Stimulated activated CD4-positive, alpha-beta T cell treated with anti-CD3 and anti-CD28 coated beads, Interleukin-4, amount 100 ng/mL, for 24 hours (primary cell): ENCODE measurements around the gene BEAN1.

Experiments
- DNase-seq: peaks from one replicate; pipeline ENCODE4 v3.0.0-alpha.2; 2020

The BEAN1 gene, protein sequence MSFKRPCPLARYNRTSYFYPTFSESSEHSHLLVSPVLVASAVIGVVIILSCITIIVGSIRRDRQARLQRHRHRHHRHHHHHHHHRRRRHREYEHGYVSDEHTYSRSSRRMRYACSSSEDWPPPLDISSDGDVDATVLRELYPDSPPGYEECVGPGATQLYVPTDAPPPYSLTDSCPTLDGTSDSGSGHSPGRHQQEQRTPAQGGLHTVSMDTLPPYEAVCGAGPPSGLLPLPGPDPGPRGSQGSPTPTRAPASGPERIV

DNA sequence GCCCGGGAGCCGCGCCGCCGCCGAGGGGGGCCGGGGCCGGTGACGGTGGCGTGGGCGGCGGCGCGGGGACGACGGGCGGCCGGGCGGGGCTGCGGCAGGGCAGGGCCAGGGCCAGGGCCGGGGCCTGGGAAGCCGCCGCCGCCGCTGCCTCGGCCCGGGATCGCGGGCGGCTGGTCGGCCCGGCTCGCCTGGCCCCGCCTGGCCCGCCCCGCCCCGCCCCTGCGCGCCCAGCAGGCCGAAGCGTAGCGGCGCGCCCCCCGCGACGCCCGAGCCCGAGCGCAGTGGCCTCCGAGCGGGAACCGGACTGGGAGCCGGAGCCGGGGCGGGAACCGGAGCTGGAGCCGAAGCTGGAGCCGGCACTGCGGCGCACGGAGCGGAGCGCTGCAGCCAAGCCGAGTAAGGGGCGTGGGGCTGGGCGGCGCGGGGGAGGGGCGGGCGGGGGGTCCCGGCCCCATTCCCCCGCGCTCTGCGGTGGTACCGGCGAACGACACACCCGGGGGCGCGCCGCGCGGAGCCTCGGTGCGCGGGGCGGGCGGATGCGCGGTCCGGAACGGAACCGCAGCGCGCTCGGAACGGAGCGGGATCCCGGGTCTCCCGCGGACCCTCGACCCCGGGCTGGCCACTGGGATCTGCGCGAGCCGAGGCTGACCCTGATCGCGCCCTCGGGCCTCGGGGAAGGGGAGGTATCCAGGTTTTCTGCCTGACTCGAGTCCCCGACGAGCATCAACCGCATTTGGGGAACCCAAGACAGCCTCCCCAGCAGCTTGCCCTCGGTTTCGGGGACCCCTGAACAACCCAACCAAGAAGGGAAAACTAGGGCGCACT, at the start of gene BEAN1:
Gene BEAN1, plus strand, starts transcription at position 260 of the 825 bp plus-strand sequence. CDS start 10,382 bp downstream, outside the sequence.
- DNase-seq: no peak

DNA sequence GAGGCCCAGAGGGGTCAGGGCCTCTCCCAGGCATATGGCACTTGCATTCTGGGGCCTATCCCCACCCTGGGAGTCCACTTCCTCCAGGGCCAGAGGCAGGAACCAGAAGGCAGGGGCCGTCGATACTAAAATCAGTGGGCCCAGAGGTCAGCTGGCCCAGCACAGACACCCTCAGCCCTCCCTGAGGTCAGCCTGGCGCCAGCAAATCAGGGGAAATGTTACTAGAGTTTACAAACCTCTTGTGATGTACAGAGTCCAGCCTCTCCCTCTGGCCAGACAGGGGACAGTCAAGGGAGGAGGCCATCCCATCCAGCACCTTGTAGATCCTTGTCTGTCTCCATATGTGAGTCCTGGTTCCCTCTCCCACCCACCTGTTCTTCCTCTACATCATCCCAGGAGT, 49.8 kb upstream of the BEAN1 start:
- no peak for DNase-seq

DNA sequence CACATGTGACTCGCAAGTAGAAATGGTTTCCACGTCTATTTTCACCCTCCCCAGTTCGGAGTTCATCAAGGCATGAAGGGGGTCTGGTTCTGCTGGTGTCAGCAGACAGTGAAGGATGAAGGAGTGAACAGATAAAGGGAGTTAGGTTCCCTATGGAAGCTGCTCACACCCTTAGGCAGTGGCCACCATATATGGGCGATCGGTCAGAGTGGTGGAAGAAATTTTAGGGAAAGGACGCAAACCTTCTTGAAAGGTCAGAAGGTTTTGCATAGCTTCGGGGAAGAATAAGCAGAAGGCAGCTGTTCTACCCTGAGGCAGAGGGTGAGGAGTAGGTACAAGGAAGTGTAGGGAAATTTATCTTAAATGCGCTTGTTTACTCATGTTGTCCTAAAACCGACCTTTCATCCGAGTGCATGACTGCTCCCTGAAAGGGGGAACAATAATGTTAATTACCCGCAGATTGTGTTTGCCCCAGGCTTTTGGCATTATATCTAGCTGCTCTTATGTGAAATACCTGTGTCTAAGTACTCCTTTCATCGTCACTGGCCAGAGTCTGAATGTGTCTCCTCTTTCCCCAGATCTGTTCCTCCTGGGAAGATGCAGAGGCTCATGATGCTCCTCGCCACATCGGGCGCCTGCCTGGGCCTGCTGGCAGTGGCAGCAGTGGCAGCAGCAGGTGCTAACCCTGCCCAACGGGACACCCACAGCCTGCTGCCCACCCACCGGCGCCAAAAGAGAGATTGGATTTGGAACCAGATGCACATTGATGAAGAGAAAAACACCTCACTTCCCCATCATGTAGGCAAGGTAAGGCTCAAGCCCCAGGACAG, 48.1 kb upstream of the BEAN1 start:
- no peak for DNase-seq

DNA sequence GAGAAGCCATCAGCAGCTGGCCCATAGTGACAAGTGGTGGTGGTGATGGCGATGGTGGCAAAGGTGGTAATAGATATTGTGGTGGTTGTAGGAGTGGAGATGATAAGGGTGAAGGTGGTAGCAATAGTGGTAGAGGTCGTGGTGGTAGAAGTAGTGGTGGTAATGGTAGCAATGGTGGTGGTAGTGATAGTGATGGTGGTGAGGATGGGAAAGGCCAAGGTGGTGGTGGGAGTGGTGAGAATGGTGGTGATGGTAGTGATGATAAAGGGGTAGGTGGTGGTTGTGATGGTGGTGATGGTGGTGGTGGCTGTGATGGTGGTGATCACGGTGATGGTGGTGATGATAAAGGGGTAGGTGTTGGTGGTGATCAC, 47.5 kb upstream of the BEAN1 start:
- DNase-seq: no peak

DNA sequence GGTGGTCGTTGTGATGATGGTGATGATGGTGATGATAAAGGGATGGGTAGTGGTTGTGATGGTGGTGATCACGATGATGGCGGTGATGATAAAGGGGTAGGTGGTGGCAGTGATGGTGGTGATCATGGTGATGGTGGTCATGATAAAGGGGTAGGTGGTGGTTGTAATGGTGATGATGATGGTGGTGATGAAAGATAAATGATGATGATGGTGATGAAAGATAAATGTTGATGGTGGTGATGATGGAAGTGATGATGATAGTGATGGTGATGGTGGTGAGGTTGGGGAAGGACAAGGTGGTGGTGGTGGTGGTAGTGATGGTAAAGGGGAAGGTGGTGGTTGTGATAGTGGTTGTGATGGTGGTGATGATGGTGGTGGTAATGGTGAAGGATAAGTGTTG, 46.7 kb upstream of the BEAN1 start:
- DNase-seq: no peak

DNA sequence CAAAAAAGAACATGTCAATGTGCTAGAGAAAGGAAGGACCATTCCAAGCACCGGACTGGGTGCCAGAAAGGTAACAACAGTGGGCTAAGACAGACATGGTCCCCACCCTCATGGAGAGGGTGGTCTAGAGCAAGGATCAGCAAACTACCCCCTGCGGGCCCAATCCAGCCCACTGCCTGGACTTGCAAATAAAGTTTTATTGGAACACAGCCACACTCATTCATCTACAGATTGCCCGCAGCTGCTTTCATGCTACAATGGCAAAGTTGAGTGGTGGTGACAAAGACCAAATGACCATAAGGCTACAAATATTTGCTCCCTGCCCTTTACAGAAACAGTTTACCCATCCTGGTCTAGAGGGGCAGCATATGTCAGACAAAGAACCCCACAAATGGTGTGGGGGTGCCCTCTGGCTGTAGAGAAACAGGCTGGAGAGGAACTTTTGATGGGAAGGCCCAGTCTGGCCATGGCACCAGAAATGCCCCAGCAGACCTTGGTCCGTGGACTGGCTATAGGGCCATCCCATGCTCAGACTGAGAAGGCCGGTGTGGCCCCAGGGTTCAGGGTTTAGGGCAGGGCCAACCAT, 45.4 kb upstream of the BEAN1 start:
- DNase-seq: no peak

DNA sequence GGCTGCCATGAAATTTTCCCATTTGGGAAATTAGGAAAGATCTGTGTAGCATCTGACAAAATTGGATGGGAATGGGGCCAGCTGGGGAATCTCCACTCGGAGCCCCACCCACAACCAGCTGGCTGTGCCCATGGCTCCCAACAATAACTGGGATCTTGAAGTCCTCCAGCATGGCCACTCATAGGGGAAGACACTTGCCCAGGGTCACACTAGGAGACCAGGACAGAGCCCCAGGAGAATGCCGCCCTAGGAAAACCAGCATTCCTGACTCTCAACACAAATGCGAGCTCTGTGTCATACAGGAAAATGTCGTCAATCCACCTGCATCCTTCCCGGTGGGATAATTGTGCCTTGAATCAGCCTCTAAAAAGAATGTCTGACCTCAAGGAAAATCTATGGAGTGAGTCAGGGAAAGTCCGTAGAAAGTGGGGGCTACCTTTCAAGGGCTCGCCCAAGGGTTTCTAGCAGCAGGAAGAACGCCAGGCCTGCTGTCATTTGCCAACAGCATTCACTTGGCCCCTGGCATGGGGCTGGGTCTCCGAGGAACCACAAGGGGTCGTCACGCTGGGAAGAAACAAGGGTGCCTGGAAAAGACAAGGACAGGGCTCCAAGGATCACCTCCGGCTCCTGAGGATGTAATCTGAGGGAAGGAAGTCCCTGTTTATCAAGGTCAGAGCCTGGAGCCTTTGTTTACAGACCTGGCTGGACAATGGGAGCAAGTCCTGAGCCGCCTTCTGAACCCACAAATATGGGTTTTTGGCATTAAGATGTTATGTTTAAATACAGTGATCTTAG, 44.7 kb upstream of the BEAN1 start:
- no peak for DNase-seq

DNA sequence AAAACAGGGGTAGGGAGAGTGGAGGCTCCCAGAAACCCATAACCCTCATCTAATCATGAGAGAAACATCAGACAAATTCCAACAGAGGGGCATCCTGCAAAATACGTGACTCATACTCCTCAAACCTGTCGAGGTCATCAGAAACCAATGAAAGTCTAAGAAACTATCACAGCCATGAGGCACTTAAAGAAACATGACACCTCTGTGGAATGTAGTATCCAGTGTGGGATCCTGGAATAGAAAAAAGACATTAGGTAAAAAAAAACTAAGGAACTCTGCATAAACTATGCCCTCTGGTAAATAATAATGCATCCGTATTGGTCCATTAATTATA, 44.2 kb upstream of the BEAN1 start:
- DNase-seq: no peak

DNA sequence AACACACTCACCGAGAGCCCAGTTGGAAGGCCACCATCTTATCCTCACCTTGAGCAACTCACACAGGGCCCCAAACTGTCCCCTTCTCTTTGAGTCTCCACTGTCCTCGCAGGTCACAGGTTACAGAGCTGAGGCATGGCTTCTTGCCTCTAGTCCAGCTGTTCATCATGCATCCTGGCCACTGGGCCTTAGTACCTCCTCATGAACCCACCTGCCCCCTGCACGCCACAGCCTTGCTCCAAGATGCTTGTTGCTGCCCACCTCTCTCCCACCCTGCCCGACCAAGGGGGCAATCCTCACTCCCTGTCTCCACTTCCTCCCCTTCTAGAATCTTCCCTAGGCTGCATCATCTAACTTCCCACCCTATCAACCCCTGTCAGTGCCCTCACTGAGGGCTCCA, 43.5 kb upstream of the BEAN1 start:
- no peak for DNase-seq

DNA sequence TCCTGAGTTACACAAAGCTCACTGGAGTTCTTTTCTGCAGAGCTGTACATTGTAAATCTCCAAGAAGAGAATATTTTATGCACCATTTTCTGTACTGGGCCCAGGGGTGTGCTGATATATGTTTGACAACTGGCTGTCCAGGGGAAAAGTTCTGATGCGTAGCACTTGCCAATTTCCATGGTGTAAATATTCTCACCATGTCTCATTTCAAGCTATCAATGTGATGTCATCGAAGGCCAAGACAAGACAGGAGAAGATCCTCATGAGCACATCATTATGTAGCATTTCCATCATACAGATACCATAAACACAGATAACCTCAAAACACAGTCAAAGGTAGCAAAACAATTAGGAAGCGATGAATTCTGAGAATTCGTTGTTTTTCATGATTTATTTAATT, 41.7 kb upstream of the BEAN1 start:
- no peak for DNase-seq

DNA sequence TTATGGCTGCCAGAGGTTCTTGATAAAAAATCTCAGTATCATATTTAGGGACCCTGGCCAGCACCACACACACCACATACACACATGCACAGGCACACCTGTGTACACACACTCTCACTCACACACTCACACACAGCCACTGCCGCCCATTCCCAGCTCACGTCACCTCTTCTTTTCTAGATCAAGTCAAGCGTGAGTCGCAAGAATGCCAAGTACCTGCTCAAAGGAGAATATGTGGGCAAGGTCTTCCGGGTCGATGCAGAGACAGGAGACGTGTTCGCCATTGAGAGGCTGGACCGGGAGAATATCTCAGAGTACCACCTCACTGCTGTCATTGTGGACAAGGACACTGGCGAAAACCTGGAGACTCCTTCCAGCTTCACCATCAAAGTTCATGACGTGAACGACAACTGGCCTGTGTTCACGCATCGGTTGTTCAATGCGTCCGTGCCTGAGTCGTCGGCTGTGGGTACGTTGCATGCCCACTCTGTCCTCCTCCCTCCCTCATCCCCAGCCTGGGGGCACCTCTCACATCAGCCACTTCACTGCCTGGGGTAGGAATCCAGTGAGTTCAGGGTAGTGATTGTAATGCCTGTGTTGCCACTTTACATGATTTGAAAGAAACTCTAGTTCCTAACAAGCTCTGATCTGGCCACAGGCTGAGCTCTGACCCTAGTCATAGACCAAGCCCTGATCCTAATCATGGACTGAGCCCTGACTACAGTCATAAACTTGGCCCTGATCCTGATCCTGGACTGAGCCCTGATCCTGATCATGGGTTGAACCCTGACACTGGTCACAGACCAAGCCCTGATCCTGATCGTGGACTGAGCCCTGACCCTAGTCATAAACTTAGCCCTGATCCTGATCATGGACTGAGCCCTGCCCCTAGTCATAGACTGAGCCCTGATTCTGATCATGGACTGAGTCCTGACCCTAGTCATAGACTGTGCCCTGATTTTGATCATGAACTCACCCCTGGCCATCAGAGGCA, 40.2 kb upstream of the BEAN1 start:
- no peak for DNase-seq

DNA sequence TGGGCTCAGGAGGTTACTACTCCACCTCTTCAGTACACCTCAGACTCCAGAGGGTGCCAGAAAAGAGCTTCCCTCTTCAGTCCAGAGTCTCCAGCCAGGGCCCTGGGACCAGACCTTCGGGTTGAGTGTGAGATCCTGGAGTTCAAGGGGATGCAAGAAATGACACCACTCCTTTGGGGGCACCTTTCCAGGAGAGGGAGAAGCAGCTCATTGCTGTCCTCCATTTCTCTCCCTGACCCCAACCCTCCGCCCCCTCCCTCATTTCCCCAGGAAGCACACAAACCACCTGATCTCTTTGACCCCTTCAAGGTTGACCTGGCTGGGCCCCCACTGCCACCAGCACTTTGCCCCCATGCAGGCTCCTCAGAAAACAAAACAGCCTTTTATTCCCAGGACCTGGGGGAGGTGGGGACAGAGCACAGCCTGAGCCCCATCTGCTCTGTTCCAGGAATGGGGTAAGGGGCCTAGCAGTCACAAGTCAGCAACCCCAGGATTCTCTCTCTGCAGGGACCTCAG, 39.2 kb upstream of the BEAN1 start:
- DNase-seq: no peak

DNA sequence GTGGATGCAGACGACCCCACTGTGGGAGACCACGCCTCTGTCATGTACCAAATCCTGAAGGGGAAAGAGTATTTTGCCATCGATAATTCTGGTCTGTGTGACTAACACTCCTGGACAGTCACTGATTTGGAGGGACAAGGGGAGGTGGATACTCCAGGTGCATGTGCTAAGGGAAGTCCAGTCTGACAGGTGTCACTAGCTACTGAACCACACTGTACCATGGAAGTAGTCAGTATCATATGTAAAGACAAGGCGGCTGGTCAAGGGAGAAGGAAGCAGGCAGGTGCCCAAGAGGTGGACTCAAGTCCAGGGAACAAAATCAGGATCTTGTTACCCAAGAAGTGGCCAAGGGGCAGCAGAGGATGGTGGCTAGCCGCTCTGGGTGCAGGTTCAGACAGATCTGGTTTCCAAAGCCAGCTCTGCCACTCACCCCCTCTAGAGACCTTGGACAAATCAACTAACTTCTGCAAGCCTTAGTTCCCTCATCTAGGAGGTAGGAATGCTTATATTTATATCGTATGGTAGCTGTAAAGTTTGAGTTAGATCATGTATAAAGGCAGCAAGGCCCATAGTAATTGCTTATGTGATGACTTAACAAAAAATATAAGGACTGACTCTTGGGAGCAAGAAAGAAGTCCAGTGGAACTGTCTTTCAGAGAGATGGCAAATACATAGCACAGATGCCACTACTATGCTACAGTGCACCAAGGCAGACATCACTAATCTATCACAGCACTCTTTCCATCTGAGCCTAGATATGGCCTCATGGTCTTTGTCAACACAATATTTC, 38.5 kb upstream of the BEAN1 start:
- no peak for DNase-seq

DNA sequence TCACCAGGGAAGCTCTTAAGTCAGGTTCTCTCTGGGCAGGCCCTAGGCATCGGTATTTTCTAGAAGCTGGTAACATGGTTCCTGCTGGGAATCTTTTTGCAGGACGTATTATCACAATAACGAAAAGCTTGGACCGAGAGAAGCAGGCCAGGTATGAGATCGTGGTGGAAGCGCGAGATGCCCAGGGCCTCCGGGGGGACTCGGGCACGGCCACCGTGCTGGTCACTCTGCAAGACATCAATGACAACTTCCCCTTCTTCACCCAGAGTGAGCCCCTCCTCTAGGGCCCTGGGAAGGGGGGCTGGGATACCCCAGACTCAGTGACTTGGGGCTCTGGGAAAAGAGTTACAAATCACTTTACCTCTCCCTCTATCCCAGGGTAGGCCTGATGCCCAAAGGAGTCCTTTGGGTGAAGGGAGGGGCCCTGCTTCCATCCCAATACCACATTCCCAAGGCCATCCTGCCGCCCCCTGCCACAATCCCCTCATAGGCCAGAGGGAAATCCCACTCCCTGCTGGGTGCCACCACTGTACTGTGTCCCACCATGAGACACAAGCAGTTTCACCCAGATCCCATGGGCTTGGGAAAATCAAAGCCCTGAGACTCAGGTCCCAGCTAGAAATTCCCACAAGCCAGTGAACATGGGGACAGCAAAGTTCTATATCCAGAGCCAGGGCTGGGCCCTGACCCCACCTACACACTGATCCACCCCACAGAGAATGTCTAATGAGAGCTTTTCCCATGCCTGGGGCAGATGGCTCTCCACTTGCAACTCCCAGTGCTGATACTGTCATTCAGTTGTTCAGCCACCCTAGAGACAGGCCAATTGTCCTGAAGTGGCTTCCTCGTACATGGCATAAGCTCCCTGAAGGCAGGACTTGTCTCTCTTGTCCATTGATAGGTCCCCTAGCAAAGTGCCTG, 37.6 kb upstream of the BEAN1 start:
- no peak for DNase-seq

DNA sequence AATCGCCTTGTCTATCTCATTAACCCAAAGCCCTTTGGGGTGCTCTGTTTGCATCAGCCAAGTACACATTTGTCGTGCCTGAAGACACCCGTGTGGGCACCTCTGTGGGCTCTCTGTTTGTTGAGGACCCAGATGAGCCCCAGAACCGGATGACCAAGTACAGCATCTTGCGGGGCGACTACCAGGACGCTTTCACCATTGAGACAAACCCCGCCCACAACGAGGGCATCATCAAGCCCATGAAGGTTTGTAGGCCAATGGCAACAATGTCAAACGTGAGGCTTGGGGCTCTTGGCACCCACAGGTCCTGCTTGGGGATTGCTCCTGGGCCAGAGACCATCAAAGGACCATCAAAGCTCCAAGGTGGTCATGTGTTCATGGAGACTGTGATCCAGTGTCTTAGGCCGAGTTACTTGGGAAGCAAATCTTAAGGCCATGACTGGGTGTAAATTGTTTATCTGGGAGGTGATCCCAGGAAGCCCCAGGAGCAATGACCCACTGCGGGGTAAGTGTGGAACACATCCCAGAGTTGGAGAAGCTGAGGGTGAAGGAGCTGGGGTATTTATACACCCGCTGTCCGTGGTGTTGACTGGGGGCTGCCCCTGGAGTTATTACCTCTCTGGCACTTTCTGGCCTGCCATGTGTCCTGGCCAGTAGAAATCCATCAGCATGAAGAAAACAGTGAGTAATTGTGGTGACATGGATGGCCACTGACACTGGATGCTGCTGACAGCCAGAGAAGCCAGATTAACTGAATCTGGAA, 36.6 kb upstream of the BEAN1 start:
- DNase-seq: no peak

DNA sequence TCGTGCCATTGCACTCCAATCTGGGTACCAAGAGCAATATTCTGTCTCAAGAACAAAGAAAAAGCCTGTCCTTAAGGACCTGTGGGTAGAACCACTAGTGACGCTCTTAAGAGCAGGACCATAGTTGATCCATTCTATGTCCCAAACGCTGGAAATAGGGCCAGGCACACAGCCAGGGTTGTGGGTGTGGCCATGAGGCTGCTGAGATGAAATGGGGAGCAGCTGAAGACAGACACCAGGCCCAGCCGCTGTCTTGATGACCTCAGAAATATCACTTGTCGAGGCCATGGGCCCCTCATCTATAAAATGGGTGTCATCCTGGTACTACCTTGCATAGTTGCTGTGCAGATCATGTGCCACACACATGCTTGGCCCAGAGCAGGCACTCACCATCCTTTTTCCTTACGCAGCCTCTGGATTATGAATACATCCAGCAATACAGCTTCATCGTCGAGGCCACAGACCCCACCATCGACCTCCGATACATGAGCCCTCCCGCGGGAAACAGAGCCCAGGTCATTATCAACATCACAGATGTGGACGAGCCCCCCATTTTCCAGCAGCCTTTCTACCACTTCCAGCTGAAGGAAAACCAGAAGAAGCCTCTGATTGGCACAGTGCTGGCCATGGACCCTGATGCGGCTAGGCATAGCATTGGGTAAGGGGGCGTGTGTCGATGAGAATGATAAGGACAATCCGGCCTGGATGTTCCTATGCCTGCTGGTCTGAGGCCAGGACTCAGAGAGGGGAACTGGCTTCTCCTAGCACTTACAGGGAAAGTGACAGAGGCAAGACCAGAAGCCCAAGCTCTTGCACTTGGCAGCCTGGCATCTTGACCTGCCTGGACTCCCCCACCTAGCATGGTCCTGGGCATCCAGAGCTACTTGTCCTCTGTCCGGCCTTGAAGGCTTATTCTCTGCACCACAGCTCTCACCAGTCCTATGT, 35.1 kb upstream of the BEAN1 start:
- DNase-seq: no peak
